Measurements from ENCODE around the gene ABCB11. TPM values are rescaled to one million over a fixed set of nuclear protein-coding genes. Genes with fewer than 3 reads are reported as not detected.

Gene ABCB11
- total RNA-seq, 1 donor from 2014 or later: 0.18 TPM

GRCh38 chr2:168961450-168962229, 69.5 kb downstream of the ABCB11 start:
- Mint-ChIP-seq H3K4me3 (no peak overlapping the region), H3K9me3 (no peaks in the 10 kb centered on the region), H3K27me3 (ENCODE audit: low read depth) (no peaks in the 10 kb centered on the region), H3K27ac (no peak overlapping the region), H3K4me1 (peaks cover 11% of the 10 kb centered on the region), H3K36me3 (no peaks in the 10 kb centered on the region)
- TF ChIP-seq CTCF (IDR thresholded peaks at IDR 0.05; ENCODE audit: unreplicated experiment): peak; percentile 95
- DNase-seq (ENCODE audit: low spot score in 2 of 2, unreplicated experiment in 2 of 2): no peak

GRCh38 chr2:168956392-168956791, 74.7 kb downstream of the ABCB11 start:
- peaks cover 44% of the 10 kb centered on the region for H3K9me3 Mint-ChIP-seq
- no peak for TF ChIP-seq CTCF (IDR thresholded peaks at IDR 0.05; ENCODE audit: unreplicated experiment)

GRCh38 chr2:168955321-168955720, 75.8 kb downstream of the ABCB11 start:
- H3K4me1 Mint-ChIP-seq: no peaks in the 10 kb centered on the region
- DNase-seq (ENCODE audit: low spot score in 2 of 2, unreplicated experiment in 2 of 2): no peak
- no peak overlapping the region for H3K27ac Mint-ChIP-seq
- peaks cover 14% of the 10 kb centered on the region for H3K36me3 Mint-ChIP-seq
- TF ChIP-seq CTCF (IDR thresholded peaks at IDR 0.05; ENCODE audit: unreplicated experiment): no peak
- H3K4me3 Mint-ChIP-seq: no peak overlapping the region
- no peaks in the 10 kb centered on the region for H3K27me3 Mint-ChIP-seq (ENCODE audit: low read depth)
- H3K9me3 Mint-ChIP-seq: peaks cover 54% of the 10 kb centered on the region

More at GRCh38 chr2:168956392-168956791, 74.7 kb downstream of the ABCB11 start:
- no peak for DNase-seq (ENCODE audit: low spot score in 2 of 2, unreplicated experiment in 2 of 2)
- H3K27me3 Mint-ChIP-seq (ENCODE audit: low read depth): no peaks in the 10 kb centered on the region
- no peak overlapping the region for H3K27ac Mint-ChIP-seq
- no peak overlapping the region for H3K4me3 Mint-ChIP-seq
- H3K4me1 Mint-ChIP-seq: no peaks in the 10 kb centered on the region
- H3K36me3 Mint-ChIP-seq: peaks cover 11% of the 10 kb centered on the region

- no peak for TF ChIP-seq CTCF (IDR thresholded peaks at IDR 0.05; ENCODE audit: unreplicated experiment)
- peaks cover 16% of the 10 kb centered on the region for H3K36me3 Mint-ChIP-seq
- H3K27me3 Mint-ChIP-seq (ENCODE audit: low read depth): no peaks in the 10 kb centered on the region
- no peak overlapping the region for H3K27ac Mint-ChIP-seq
- H3K9me3 Mint-ChIP-seq: peaks cover 62% of the 10 kb centered on the region
- H3K4me1 Mint-ChIP-seq: no peaks in the 10 kb centered on the region
- H3K4me3 Mint-ChIP-seq: no peak overlapping the region
- DNase-seq (ENCODE audit: low spot score in 2 of 2, unreplicated experiment in 2 of 2): no peak
Observed at GRCh38 chr2:168954256-168954655, 76.9 kb downstream of the ABCB11 start.

GRCh38 chr2:168952424-168952823, 78.7 kb downstream of the ABCB11 start:
- H3K27me3 Mint-ChIP-seq (ENCODE audit: low read depth): no peaks in the 10 kb centered on the region
- DNase-seq (ENCODE audit: low spot score in 2 of 2, unreplicated experiment in 2 of 2): no peak
- no peak for TF ChIP-seq CTCF (IDR thresholded peaks at IDR 0.05; ENCODE audit: unreplicated experiment)
- peaks cover 17% of the 10 kb centered on the region for H3K36me3 Mint-ChIP-seq
- no peaks in the 10 kb centered on the region for H3K4me1 Mint-ChIP-seq
- peaks cover 67% of the 10 kb centered on the region for H3K9me3 Mint-ChIP-seq
- no peak overlapping the region for H3K27ac Mint-ChIP-seq
- H3K4me3 Mint-ChIP-seq: no peak overlapping the region
